ENCODE results near the gene SERTAD1.
"Not testable (repeated sequence)": the region's sequence is repeated elsewhere in the genome, so short reads cannot be mapped to it uniquely, and the experiment has no call there.

SERTAD1 gene

GRCh38 chr19:40414542-40415535 lies 11.0 kb downstream of the SERTAD1 start:
- no peaks in the 10 kb centered on the region for H3K36me3 ChIP-seq (ENCODE audit: control insufficient read depth, insufficient read depth, low read length)
- no peaks in the 10 kb centered on the region for H3K27me3 ChIP-seq (ENCODE audit: control insufficient read depth, insufficient read depth, low read length, poor library complexity, severe bottlenecking)
- WGBS, 2 experiments = 81 to 87% methylated on average over 21 of the region's 21 CpGs
- no peak overlapping the region for H3K27ac ChIP-seq (ENCODE audit: insufficient read depth, low read depth, low read length, poor library complexity, severe bottlenecking)
- no peak overlapping the region for H3K4me3 ChIP-seq (ENCODE audit: insufficient read depth, low read depth, low read length)
- no peaks in the 10 kb centered on the region for H3K9me3 ChIP-seq (ENCODE audit: control insufficient read depth, low read length)
- H3K4me1 ChIP-seq (ENCODE audit: control insufficient read depth, insufficient read depth, low read length) = peaks cover 22% of the 10 kb centered on the region

GRCh38 chr19:40413291-40413845 lies 12.4 kb downstream of the SERTAD1 start, which contains the start of gene PRX:
Gene PRX (minus strand): TSS chr19:40413378. CDS start chr19:40407932, 5,446 bp downstream.
- H3K4me3 ChIP-seq (ENCODE audit: insufficient read depth, low read depth, low read length) = no peak within 1 kb of the TSS
- no peaks in the 10 kb centered on the region for H3K9me3 ChIP-seq (ENCODE audit: control insufficient read depth, low read length)
- H3K27ac ChIP-seq (ENCODE audit: insufficient read depth, low read depth, low read length, poor library complexity, severe bottlenecking) = peak within 1 kb of the TSS; percentile 27
- 31 to 32% methylated on average over 17 to 18 of the region's 18 CpGs for WGBS, 2 experiments
- no peaks in the 10 kb centered on the region for H3K27me3 ChIP-seq (ENCODE audit: control insufficient read depth, insufficient read depth, low read length, poor library complexity, severe bottlenecking)
- H3K4me1 ChIP-seq (ENCODE audit: control insufficient read depth, insufficient read depth, low read length) = peaks cover 24% of the 10 kb centered on the region
- no peaks in the 10 kb centered on the region for H3K36me3 ChIP-seq (ENCODE audit: control insufficient read depth, insufficient read depth, low read length)

- Histone ChIP-seq H3K27ac (ENCODE audit: insufficient read depth, low read depth, low read length, poor library complexity, severe bottlenecking) (peak overlapping the region; percentile 27), H3K4me1 (ENCODE audit: control insufficient read depth, insufficient read depth, low read length) (peaks cover 24% of the 10 kb centered on the region), H3K36me3 (ENCODE audit: control insufficient read depth, insufficient read depth, low read length) (no peaks in the 10 kb centered on the region), H3K4me3 (ENCODE audit: insufficient read depth, low read depth, low read length) (no peak overlapping the region), H3K9me3 (ENCODE audit: control insufficient read depth, low read length) (no peaks in the 10 kb centered on the region), H3K27me3 (ENCODE audit: control insufficient read depth, insufficient read depth, low read length, poor library complexity, severe bottlenecking) (no peaks in the 10 kb centered on the region)
- WGBS, 2 experiments = 71 to 79% methylated on average over 4 of the region's 4 CpGs
Observed at GRCh38 chr19:40412866-40413265, 12.9 kb downstream of the SERTAD1 start.

GRCh38 chr19:40411958-40412499 lies 13.8 kb downstream of the SERTAD1 start:
- WGBS, 2 experiments = 67 to 70% methylated on average over 8 of the region's 8 CpGs
- H3K36me3 ChIP-seq (ENCODE audit: control insufficient read depth, insufficient read depth, low read length) = no peaks in the 10 kb centered on the region
- peaks cover 17% of the 10 kb centered on the region for H3K4me1 ChIP-seq (ENCODE audit: control insufficient read depth, insufficient read depth, low read length)
- H3K27ac ChIP-seq (ENCODE audit: insufficient read depth, low read depth, low read length, poor library complexity, severe bottlenecking) = no peak overlapping the region
- no peaks in the 10 kb centered on the region for H3K27me3 ChIP-seq (ENCODE audit: control insufficient read depth, insufficient read depth, low read length, poor library complexity, severe bottlenecking)
- no peaks in the 10 kb centered on the region for H3K9me3 ChIP-seq (ENCODE audit: control insufficient read depth, low read length)
- no peak overlapping the region for H3K4me3 ChIP-seq (ENCODE audit: insufficient read depth, low read depth, low read length)

- Histone ChIP-seq H3K4me3 (ENCODE audit: insufficient read depth, low read depth, low read length) (no peak overlapping the region), H3K4me1 (ENCODE audit: control insufficient read depth, insufficient read depth, low read length) (peaks cover 14% of the 10 kb centered on the region), H3K27me3 (ENCODE audit: control insufficient read depth, insufficient read depth, low read length, poor library complexity, severe bottlenecking) (no peaks in the 10 kb centered on the region), H3K36me3 (ENCODE audit: control insufficient read depth, insufficient read depth, low read length) (no peaks in the 10 kb centered on the region), H3K27ac (ENCODE audit: insufficient read depth, low read depth, low read length, poor library complexity, severe bottlenecking) (no peak overlapping the region), H3K9me3 (ENCODE audit: control insufficient read depth, low read length) (no peaks in the 10 kb centered on the region)
- WGBS, 2 experiments = 81 to 85% methylated on average over 16 of the region's 16 CpGs
Observed at GRCh38 chr19:40411125-40411842, 14.5 kb downstream of the SERTAD1 start.

GRCh38 chr19:40410030-40410389 lies 15.8 kb downstream of the SERTAD1 start:
- H3K27ac ChIP-seq (ENCODE audit: insufficient read depth, low read depth, low read length, poor library complexity, severe bottlenecking) = no peak overlapping the region
- H3K36me3 ChIP-seq (ENCODE audit: control insufficient read depth, insufficient read depth, low read length) = no peaks in the 10 kb centered on the region
- 36 to 41% methylated on average over 9 of the region's 9 CpGs for WGBS, 2 experiments

GRCh38 chr19:40408598-40408925 lies 17.2 kb downstream of the SERTAD1 start:
- H3K9me3 ChIP-seq (ENCODE audit: control insufficient read depth, low read length); H3K4me3 ChIP-seq (ENCODE audit: insufficient read depth, low read depth, low read length); H3K36me3 ChIP-seq (ENCODE audit: control insufficient read depth, insufficient read depth, low read length); H3K27me3 ChIP-seq (ENCODE audit: control insufficient read depth, insufficient read depth, low read length, poor library complexity, severe bottlenecking); H3K27ac ChIP-seq (ENCODE audit: insufficient read depth, low read depth, low read length, poor library complexity, severe bottlenecking); H3K4me1 ChIP-seq (ENCODE audit: control insufficient read depth, insufficient read depth, low read length): not testable (repeated sequence)
- 91 to 95% methylated on average over 8 of the region's 8 CpGs for WGBS, 2 experiments

More at GRCh38 chr19:40410030-40410389, 15.8 kb downstream of the SERTAD1 start:
- Histone ChIP-seq H3K27me3 (ENCODE audit: control insufficient read depth, insufficient read depth, low read length, poor library complexity, severe bottlenecking) (no peaks in the 10 kb centered on the region), H3K9me3 (ENCODE audit: control insufficient read depth, low read length) (no peaks in the 10 kb centered on the region), H3K4me1 (ENCODE audit: control insufficient read depth, insufficient read depth, low read length) (peaks cover 13% of the 10 kb centered on the region), H3K4me3 (ENCODE audit: insufficient read depth, low read depth, low read length) (no peak overlapping the region)

- peaks cover 7% of the 10 kb centered on the region for H3K4me1 ChIP-seq (ENCODE audit: control insufficient read depth, insufficient read depth, low read length)
- WGBS, 2 experiments = 89 to 91% methylated on average over 22 of the region's 22 CpGs
- H3K27me3 ChIP-seq (ENCODE audit: control insufficient read depth, insufficient read depth, low read length, poor library complexity, severe bottlenecking) = no peaks in the 10 kb centered on the region
- no peak overlapping the region for H3K4me3 ChIP-seq (ENCODE audit: insufficient read depth, low read depth, low read length)
- no peak overlapping the region for H3K27ac ChIP-seq (ENCODE audit: insufficient read depth, low read depth, low read length, poor library complexity, severe bottlenecking)
- no peaks in the 10 kb centered on the region for H3K36me3 ChIP-seq (ENCODE audit: control insufficient read depth, insufficient read depth, low read length)
- no peaks in the 10 kb centered on the region for H3K9me3 ChIP-seq (ENCODE audit: control insufficient read depth, low read length)
Observed at GRCh38 chr19:40407714-40408597, 17.8 kb downstream of the SERTAD1 start.

GRCh38 chr19:40403262-40403984 lies 22.4 kb downstream of the SERTAD1 start:
- 1 to 2% methylated on average over 36 to 41 of the region's 41 CpGs for WGBS, 2 experiments
- peak overlapping the region; percentile 72 for H3K27ac ChIP-seq (ENCODE audit: insufficient read depth, low read depth, low read length, poor library complexity, severe bottlenecking)
- no peaks in the 10 kb centered on the region for H3K9me3 ChIP-seq (ENCODE audit: control insufficient read depth, low read length)

More at GRCh38 chr19:40403262-40403984, 22.4 kb downstream of the SERTAD1 start:
- Histone ChIP-seq H3K4me3 (ENCODE audit: insufficient read depth, low read depth, low read length) (peak overlapping the region; percentile 57), H3K4me1 (ENCODE audit: control insufficient read depth, insufficient read depth, low read length) (no peaks in the 10 kb centered on the region), H3K27me3 (ENCODE audit: control insufficient read depth, insufficient read depth, low read length, poor library complexity, severe bottlenecking) (no peaks in the 10 kb centered on the region), H3K36me3 (ENCODE audit: control insufficient read depth, insufficient read depth, low read length) (no peaks in the 10 kb centered on the region)
